Dedifferentiated amniotic fluid mesenchymal stem cell (primary cell): ENCODE data around the gene CHST1.

ENCODE experiments used
- DNase-seq: peaks from one replicate; pipeline ENCODE4 v3.0.0-alpha.2; 2016; ENCODE audit errors: extremely low spot score

Gene CHST1

DNA sequence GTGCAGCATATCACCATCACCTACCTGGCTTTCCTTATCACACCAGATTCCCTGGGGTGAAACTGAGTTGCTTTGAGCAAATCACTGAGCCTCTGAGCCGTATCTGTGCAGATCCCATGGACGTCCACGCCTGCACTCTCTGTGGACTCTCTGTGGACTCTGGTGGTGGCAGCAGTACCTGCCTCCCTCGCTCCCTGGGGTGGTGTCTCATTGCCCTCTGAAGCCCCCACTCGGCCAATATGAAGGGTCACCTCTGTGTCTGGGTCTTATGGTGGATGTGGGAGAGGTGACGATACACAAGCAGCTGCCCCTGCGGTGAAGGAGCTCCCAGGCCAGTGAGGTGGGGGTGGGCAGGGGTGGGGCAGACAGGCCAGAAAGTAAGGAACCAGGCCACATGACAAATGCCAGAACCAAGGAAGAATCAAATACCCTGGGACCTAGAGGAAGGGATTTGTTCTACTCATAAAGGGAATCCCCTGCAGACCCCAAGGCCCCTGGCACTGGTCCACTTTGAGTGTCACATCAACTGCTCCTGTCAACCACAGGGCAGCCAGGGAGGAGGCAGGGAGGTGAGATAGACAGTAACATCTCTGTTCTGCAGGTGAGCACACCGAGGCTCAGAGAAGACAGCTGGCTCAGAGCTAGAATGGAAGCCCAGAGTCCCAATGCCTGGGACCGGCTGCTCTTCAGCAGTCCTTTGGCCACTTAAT lies 9.2 kb upstream of the CHST1 start:
- DNase-seq, result no peak

DNA sequence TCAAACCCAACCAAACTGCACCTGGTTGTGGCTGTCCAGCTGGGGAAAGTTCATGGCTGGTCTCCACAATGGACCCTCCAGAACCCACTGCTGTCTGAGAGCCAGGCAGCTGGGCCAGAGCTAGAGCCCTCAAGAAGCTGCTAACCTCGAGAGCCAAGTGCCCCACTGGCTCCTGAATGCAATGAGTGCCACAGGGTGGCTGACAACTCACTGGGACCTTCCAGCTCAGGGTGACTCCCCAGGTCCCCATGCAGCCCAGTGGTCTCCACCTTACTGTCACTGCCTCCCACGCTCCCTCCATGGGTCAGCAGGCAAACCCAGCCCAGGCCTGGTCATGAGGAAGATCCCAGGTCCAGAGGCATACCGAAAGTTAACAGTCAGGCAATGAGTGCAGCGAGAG lies 8.0 kb upstream of the CHST1 start:
- DNase-seq, result no peak

DNA sequence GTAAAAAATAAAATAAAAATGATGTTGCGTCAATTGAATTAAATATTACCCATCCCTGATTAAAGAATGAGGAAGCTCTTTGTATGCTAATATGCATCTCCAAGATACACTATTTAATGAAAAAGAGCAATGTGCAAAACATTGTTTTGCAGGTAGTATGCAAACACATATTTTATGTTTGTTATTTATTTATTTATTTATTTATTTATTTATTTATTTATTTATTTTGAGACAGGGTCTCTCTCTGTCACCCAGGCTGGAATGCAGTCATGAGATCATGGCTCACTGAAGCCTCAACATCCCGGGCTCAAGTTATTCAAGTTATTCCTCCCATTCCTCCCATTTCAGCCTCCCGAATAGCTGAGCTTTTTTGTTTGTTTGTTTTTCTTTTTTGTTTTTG lies 7.2 kb upstream of the CHST1 start:
- no peak for DNase-seq

DNA sequence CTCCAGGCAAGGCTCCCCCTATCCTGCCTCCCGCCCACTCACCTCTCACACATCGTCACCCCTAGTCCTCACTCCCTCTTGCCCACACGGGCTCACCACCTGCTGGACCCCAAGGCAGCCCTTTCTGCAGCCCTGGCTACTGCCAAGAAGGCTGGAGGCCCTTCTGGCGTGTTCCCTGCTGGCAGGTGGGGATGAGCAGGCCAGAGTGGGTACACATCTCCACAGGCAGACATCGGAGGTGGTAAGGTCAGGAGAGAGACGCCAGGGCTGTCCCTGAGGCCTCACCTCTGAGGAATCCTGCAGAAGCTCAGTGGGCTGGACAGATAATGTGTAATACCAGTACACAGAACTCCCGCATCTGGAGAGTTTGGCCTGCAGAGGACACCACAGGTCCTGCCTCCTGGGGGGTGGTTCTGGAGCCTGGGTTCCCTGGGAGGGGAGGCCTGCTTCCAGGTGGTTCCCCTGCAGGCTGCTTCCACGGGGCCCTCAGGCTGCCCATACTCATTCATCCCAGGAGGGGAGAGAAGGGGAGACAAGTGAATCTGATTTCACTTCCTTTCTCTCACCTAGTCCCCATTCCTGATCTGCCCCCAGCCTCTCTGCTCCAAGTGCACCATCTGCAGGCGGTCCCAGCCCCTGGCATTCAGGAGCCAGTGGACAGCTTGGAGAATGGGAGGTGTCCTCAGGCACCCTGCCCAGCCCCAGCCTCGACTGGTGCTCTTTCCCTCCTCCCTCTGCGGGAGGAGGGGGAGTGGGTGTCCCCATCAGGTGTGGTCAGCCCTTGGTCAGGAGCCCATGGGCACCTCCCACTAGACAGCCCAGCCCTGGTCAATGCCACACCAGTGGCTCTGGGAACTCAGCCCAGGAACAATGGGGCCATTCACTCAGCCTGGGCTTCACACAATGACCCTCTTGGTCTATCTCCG lies 6.1 kb upstream of the CHST1 start:
- DNase-seq, result no peak

DNA sequence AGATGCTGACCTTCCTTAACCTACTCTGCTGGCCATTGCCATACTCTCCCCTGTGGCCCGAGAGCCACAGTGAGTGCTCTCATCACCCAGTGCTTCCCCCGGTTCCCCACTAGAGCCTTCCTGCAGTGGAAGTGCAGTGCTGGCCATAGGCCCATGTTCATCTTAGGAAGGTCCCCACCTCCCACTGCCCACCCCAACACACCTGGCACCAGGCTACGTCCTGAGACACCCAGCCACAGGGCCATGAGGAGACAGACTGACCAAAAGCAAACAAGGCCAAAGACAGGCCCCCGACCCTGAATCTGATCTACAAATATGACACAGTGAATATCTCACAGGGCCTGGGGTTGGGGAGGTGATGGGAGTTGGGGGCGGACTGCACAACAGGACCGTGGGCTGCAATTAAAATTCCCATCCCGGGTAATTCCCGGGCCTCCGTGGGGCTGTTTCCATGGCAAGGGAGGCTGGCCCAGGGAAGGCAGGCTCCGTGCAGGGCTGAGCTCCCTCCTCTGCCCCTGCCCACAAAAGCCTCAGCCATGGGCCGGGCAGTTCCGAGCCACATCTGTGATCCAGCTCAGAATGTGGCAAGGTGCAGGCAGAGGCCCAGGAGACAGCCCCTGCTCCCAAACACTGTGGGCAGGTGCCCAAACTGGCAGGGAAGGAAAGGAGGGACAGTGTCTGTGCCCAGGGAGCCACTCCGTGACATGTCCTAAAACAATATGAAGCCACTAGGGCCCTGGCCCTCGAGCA lies 5.1 kb upstream of the CHST1 start:
- DNase-seq, result no peak

DNA sequence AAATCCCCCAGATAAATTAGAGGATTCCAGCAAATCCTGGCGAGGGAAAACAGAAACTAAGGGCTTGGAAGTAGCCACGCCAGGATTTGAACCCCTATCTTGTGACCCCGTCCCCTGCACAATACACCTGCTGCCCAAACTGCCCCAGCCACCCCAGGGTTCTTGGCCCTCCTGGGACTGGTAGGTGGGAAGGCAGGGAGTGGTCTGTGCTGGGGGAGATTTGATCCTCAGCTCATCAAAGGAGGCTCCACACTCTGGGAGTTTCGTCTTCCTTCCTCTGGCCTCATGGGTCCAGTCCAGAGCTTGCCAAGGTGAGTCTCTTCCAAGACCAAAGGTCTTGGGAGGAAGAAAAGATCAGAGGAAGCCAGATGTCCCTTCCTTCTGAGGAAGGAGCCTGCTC lies 4.5 kb upstream of the CHST1 start:
- no peak for DNase-seq

DNA sequence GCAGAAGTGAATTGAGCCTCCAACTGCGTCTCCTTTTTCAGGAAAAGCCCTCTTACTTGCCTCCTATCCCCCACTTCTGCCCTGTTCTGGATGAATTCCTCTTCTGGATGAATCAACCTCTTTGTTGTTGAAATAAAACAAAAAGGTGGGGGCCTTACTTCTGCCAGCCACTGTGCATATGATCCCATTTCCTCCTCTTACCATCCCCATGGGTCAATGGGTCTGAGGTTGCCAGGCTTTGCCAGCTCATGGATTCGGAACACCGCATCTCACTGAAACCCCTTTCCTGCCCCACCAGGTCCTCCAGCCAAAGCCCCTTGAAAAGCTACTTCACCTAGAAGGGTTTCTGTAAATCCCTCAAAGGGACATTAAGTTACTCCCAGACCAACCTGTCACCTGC lies 3.7 kb upstream of the CHST1 start:
- no peak for DNase-seq

DNA sequence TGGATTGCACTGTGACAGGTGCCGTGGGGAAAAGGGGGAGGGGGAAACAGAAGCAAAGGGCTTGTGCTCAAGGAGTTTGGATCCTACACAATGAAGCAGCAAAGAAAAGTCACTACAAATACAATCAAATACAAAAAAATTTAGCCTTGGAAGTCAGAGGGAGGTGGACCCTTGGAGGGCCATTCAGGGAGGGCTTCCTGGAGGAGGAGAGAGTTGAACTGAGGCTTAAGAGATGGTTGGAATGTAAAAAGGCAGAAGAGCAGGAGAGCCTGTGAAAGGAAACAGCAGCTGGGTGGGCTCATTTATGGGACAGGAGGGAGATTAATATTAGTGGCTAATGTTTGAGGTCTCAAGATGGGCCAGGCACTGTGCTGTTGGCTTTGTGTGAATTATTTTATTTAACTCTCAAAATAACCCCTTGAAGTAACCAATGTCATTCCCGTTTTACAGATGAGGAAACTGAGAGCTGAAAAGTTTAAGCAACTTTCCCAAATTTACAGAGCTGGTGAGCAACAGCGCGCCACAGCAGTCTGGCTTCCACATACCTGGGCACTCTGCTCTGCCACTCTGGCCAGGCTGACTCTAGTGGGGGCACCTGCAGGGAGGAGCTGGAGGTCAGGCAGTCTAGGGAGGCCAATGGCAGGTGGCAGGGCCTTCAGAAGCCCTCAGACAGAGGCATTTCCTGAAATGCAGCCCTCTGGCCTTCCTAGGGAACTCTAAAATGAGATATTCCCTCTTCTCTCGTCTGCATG lies 2.7 kb upstream of the CHST1 start:
- DNase-seq, result no peak

DNA sequence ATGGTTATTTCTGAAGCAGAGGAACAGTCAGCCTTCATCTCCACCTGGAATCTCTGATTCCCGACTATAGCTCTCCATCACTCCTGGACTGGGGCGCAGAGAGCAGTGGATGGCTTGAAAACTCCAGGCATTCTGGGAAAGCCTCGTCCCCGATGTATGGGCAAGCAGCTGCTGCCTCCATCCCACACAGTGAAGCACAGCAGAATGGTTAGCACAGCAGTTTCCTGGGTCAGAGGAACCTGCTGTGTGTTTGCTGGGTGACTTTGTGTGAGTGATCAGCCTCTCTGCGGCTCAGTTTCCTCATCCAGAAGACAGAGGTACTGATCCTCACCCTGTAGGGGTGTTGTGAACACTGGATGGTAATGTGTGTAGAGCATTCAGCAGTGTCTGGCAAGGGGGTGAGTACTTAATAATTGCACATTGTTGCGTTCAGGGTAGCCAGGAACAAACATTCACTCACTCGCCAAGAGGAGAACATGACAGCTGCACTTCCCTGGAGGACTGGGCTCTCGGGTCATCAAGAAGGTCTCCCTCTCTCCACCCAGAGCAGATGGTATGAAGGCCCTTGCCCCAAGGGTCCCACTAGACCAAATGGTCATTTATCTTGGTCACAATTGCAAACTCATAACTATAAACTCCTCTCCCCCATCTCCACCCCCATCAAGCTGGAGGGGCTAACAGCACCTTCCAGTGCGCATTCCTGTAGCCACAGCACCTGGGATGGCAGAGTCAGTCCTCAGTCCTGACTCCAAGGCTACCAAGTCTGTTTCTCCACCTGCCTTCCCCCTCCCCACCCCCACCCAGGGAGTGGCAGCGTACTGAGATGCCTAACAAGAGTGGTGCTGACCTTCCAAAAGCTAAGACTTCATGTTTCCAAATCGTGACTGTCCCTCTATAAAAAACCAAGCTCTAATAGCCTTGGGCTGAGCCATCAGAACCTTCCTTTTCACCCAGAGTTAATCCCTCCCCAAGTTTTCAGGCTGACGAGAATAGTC lies 1.5 kb upstream of the CHST1 start:
- DNase-seq, result no peak

DNA sequence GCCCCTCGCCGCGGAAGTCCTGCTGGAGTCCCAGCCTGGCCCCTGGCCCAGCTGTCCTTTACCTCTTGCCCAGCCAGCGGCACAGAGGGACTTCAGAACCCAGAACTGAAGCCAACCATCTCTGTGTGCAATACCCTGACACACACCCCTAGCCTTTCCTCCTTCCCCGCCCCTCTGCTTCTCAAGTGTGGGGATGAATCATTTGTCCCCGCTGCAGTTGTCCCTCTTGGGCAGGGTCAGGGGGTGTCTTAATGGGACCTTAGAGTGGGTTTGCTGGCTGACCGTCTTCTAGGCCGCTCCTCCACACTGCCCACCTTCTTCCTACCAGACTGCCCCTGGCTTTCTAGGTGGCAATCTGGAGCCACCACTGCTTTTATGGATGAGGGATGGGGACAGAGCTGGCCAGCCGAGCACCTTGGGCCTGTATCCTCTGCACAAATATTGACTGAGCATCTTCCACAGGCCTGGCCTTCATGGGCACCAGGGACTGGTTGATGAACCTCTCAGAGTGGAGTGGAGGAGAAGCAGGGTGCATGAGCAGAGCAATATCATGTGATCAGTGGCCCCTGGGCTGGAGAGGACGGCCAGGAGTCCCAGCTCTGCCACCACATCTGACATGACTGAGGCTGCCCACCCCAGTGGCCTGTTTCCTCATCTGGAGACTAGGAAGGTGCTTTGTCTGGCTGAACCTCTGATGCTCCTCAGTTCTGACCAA lies 668 bp upstream of the CHST1 start:
- no peak for DNase-seq

DNA sequence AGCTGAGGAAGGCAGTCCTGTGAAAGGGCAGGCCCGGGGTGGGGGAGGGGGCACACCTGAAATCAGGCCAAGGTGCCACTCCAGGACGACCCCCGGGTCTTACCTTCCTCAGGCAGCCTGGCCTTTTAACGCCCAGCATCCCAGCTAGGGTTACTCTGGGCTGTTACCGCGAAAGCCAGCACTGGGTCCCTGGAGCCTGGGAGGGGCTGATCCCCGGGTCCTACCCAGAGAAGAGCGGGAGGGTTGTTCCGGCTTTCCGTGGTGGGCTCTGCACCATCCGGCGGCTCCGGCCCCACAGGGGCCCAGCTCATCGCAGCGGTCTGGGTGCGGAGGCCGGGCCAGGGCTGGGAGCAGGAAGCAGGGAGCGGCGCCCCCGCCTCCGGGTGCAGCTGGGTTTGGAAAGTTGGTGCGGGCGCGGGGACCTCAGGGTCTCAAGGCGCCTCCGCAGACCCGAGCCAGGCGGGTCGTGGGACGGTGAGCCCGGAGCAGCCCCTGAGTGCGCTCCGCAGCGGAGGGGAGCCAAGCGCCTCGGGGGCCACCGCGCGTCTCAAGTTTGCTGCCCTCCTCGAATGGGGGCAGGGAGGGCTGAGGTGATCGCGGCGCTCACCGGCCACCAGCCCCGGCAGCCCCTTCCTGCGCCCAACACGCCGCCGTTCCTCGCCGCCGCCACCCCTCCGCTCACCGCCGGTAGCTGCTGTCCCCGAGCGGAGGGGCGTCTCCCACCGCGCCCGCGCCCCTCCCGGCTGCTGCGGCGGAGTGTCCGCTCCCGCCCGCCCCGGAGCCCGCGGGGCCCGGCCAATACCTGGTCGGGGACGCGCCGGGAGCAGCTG lies 831 bp downstream of the CHST1 start:
- no peak for DNase-seq

DNA sequence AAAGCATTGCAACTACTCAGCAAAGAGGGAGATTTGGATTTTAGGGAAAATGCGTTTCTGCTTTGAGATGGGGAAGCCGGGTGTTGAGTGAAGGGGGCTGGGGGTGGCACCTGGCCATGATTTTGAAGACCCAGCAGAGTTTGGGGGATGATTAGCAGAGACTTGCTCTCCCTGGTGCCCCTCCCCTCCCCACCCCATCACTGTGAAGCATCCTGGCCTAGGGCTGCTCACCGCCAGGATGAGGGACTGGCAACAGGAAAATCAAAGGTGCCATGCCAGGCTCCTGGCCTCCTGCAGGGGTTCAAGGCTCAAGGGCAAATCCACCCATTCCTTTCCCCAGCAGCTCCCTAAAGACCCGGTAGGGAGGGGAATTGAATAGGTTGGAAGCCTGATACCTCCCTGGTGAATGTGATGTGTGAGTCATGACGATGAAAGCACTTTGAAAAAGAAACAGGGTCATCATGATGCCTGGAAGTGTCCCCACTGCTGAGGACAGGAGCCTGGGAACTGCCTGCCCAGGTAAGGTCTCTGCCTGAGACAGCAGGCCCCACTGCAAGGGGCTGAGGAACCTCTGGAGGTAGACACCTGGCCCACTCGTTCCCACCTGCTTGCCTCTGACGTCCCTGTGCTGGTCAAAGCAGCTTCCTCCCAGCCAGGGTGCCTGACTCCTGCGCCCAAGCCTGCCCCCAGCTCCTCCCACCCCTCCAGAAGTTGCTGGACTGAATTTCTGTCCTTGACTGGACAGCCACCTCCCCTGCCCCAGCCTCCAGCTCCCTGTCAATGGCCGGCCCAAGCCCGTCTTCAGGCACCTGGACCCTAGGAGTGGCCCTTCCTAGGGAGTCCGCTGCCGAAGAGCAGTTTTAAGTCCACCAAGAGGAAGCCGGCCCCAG lies 1.7 kb downstream of the CHST1 start:
- no peak for DNase-seq

DNA sequence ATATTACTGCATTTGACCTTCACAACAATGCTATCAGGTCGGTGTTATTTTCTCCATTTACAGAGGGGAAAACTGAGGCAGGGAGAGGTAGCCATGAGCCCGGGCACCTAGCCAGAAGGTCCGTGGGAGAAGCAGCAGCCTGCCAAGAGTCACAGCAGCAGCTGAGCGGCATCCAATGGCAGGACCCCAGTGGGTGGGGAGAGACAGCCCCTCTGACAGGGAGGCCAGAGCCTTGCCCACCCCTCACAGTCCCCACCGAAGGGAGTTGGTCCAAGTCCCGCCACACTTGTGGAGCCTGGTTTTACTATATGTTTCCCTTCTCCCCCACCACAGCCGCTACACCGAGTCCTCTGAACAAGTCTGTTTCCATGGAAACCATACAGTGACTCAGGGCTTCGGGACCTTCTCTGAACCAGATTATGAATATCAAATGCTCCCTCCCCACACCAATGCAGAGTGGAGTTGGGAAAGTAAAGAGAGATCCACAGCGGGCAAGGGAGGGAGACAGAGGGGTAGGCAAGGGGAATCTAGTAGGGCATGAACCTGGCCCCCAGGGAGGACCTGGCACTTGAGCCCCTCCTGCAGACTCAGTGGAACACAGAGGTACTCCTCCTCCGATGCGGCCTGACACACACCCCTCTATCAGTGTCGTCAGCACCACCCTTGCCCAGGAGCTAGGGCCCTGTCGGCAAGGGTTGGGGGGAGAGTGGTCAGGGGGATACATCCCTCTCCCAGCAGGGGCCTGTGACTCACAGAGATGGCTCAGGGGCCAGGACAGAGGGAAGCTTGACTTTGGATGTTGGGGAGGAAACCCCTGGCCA lies 2.5 kb downstream of the CHST1 start:
- DNase-seq, result peak; percentile 78

DNA sequence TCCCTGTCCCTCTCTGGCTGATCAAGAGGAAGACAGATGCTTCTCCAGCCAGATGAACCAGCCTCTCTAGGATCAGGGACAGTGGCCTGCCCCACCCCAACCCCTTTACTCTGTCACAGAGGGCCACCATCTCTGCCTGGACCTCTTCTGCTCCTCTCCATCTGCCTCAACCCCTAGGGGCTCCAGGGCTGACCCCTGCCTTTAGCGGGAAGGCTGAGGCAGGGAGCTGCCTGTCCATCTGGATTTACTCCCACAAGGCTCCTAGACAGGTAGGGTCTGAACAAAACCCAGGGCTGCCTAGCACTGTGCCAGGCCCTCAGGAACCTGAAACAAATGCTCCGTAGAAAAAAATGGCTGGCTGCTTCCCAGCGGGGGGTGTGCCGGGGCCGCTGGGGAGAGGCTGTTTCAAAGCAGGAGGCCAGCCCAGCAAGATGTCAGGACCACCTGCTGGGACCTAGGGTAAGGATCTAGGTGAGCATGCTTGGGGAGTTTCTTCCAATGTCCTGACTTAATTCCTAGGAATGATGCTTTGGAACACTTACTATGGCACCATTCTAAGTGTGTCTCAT lies 3.2 kb downstream of the CHST1 start:
- DNase-seq, result no peak

DNA sequence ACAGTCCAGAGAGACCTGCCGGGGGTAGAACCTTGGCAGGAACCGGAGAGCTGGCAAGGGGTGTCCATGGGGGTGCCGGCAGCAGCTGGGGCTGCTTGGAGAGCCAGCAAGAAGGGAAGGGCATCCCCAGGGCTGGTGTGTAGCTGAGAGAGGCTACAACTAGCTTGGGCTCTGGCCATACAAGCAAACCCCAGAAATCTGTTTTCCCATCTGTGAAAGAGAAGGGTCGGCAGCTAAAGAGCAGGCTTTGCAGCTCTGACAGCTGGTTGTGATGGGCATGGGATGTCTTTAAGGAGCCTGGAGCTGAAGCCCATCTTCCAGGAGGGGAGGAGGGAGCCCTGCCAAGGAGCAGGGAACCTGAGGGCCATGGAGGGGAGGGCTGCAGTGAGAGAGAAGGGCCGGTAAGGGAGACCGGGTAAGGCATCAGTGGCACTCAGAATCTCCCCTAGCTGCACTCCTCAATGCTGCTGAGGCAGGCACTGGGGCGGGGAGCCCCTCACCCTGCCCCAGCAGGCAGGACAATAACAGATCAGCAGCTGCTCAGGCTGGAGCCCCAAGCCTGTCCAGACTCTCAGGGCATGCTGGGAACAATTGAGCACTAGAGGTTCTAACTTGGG lies 3.9 kb downstream of the CHST1 start:
- DNase-seq, result no peak

DNA sequence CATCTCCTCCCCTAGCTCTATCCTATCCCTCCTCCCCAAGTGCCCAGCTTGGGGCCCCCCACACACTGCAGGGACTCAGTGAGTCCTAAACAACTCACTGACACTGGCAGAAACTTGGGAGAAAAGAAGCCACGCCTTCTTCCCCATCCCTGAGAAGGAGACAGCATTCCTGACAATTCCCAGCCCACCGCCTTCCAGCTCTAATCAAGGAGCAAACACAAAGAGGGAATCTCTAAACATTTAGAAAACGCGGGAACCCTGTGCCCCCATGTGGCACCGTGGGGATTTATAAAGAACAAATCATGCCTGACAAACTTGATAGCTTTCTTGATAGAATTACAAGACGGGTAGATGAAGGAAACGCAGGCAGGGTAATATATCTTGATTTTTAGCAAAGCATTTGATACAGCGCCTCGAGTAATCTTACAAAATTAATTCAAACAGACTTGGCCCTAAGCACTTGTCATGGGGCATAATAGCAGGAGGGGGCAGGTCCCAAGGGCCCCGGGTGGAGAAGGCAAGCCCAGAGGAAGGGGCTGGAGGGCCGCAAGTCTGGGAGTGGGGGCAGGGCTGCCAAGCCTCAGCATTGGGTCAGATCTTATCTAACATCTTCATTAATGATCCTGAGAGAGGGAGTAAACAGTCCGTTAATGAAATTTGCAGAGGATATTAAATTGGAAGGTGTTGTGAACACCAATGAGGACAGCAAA lies 4.5 kb downstream of the CHST1 start:
- DNase-seq, result no peak
